Mesothelial cell of epicardium (in vitro differentiated cells): ENCODE measurements around the gene USP36. TPM values are rescaled to one million over a fixed set of nuclear protein-coding genes. Genes with fewer than 3 reads are reported as not detected.
A peak's percentile ranks its signal among the peaks of the same experiment; 100 is the strongest.

ENCODE experiments used
- DNase-seq, 2 experiments: peaks; one replicate each; pipeline ENCODE4 v3.0.0; 2021; ENCODE audit warnings: low spot score in 2 of 2; ENCODE audit not compliant: unreplicated experiment in 2 of 2
- H3K27ac Mint-ChIP-seq: 2 replicates; pipeline ENCODE4 v1.8.0; 2021; ENCODE audit warnings: mixed read lengths
- H3K27me3 Mint-ChIP-seq: 2 replicates; pipeline ENCODE4 v1.8.0; 2021; ENCODE audit warnings: low read depth, mixed read lengths
- H3K36me3 Mint-ChIP-seq: 2 replicates; pipeline ENCODE4 v1.8.0; 2021; ENCODE audit warnings: mixed read lengths
- H3K4me1 Mint-ChIP-seq: 2 replicates; pipeline ENCODE4 v1.8.0; 2021; ENCODE audit warnings: mixed read lengths
- H3K4me3 Mint-ChIP-seq: 2 replicates; pipeline ENCODE4 v1.8.0; 2021; ENCODE audit warnings: mild to moderate bottlenecking, moderate library complexity, mixed read lengths
- H3K9me3 Mint-ChIP-seq: 2 replicates; pipeline ENCODE4 v1.8.0; 2021; ENCODE audit warnings: mixed read lengths
- CTCF ChIP-seq: fragments of 200-600 bp; sonication (generic); IDR thresholded peaks from one replicate; pipeline ENCODE4 v1.5.0; 2021; ENCODE audit warnings: antibody characterized with exemption; ENCODE audit not compliant: unreplicated experiment
- total RNA-seq: library from RNA; stranded (reverse); gene quantifications from 3 replicates; pipeline ENCODE4 v1.2.1, GENCODE V29; 2021

USP36 gene
- total RNA-seq, 1 donor from 2014 or later = 62.0 TPM

DNA sequence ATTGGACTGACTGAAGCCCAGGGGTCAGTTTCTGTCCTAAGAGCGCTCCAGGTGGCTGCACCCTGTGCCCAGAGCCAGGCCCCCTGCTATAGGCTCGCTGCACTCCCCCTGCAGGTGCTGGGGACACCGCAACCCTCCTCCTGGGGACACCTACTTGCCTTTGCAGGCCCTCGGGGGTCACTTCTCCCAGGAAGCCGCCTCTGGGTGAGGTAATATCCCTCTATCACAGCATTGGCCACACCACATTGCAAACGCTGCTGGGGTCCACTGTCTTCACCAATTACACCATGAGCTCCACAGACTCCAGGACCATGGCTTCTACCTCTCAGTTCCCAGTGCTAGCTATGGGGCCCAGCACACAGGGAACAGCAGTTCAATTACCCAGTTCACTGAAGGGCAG, 14.9 kb downstream of the USP36 start:
- H3K27me3 Mint-ChIP-seq = no peaks in the 10 kb centered on the region
- no peak for DNase-seq
- H3K4me3 Mint-ChIP-seq = no peak overlapping the region
- no peak overlapping the region for H3K27ac Mint-ChIP-seq
- H3K36me3 Mint-ChIP-seq = peaks cover 57% of the 10 kb centered on the region
- no peaks in the 10 kb centered on the region for H3K4me1 Mint-ChIP-seq
- H3K9me3 Mint-ChIP-seq = no peaks in the 10 kb centered on the region
- TF ChIP-seq CTCF = no peak

DNA sequence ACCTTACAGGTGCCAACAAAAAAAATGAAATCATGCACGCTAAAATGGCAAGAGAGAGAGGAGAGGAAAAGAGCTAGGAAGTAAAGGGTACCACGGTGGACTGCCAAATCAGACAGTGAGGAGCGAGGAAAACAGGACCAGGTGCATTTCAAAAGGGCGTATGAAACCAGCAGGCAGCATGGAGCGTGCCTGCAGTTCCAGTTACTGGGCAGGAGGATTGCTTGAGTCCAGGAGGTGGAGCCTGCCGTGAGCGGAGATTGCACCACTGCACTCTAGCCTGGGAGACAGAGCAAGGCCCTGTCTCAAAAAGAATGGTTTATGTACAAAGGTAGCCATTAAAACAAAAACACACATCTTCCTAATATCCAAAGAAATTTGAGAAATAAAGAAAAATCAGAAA, 16.4 kb downstream of the USP36 start:
- DNase-seq = no peak
- peaks cover 58% of the 10 kb centered on the region for H3K36me3 Mint-ChIP-seq
- H3K4me3 Mint-ChIP-seq = no peak overlapping the region
- no peak overlapping the region for H3K27ac Mint-ChIP-seq
- no peaks in the 10 kb centered on the region for H3K9me3 Mint-ChIP-seq
- no peak for TF ChIP-seq CTCF
- no peaks in the 10 kb centered on the region for H3K4me1 Mint-ChIP-seq
- no peaks in the 10 kb centered on the region for H3K27me3 Mint-ChIP-seq

GRCh38 chr17:78823282-78824046, 17.1 kb downstream of the USP36 start:
- no peaks in the 10 kb centered on the region for H3K27me3 Mint-ChIP-seq
- DNase-seq = no peak
- no peak overlapping the region for H3K27ac Mint-ChIP-seq
- H3K36me3 Mint-ChIP-seq = peaks cover 63% of the 10 kb centered on the region
- no peaks in the 10 kb centered on the region for H3K4me1 Mint-ChIP-seq
- peak; percentile 32 for TF ChIP-seq CTCF
- H3K4me3 Mint-ChIP-seq = no peak overlapping the region
- no peaks in the 10 kb centered on the region for H3K9me3 Mint-ChIP-seq

GRCh38 chr17:78822552-78822951, 18.1 kb downstream of the USP36 start:
- H3K4me1 Mint-ChIP-seq = no peaks in the 10 kb centered on the region
- H3K4me3 Mint-ChIP-seq = no peak overlapping the region
- H3K36me3 Mint-ChIP-seq = peaks cover 57% of the 10 kb centered on the region
- H3K9me3 Mint-ChIP-seq = no peaks in the 10 kb centered on the region
- H3K27me3 Mint-ChIP-seq = no peaks in the 10 kb centered on the region
- no peak overlapping the region for H3K27ac Mint-ChIP-seq
- DNase-seq = no peak
- TF ChIP-seq CTCF = no peak

- Mint-ChIP-seq H3K27ac (no peak overlapping the region), H3K36me3 (peaks cover 55% of the 10 kb centered on the region), H3K9me3 (no peaks in the 10 kb centered on the region), H3K4me3 (no peak overlapping the region), H3K27me3 (no peaks in the 10 kb centered on the region), H3K4me1 (no peaks in the 10 kb centered on the region)
- DNase-seq = no peak
- TF ChIP-seq CTCF = no peak
Measured at GRCh38 chr17:78821961-78822360, 18.7 kb downstream of the USP36 start.
